ENCODE results near the gene NEU2. TPM values are rescaled to one million over a fixed set of nuclear protein-coding genes. Genes with fewer than 3 reads are reported as not detected.
"Not testable (repeated sequence)": the region's sequence is repeated elsewhere in the genome, so short reads cannot be mapped to it uniquely, and the experiment has no call there.

NEU2 gene
- total RNA-seq, 4 donors from 2014 or later = not detected

DNA sequence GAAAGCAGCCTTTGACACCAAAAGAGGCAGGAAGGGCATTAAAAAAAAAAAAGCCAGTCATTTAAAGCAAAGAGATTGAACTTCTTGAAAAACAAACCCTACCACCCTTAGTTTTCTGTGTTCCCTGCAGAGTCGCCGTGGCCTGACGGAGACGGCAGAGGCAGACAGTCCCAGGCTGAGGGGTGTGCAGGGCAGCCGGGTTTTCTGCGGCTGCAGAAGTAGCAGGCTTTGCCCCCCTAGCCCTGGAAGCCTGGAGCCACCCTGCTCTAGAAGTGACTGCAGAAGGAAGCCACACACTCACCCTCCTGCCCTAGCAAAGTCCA, 30.4 kb downstream of the NEU2 start:
- TF ChIP-seq, protein P1, sequence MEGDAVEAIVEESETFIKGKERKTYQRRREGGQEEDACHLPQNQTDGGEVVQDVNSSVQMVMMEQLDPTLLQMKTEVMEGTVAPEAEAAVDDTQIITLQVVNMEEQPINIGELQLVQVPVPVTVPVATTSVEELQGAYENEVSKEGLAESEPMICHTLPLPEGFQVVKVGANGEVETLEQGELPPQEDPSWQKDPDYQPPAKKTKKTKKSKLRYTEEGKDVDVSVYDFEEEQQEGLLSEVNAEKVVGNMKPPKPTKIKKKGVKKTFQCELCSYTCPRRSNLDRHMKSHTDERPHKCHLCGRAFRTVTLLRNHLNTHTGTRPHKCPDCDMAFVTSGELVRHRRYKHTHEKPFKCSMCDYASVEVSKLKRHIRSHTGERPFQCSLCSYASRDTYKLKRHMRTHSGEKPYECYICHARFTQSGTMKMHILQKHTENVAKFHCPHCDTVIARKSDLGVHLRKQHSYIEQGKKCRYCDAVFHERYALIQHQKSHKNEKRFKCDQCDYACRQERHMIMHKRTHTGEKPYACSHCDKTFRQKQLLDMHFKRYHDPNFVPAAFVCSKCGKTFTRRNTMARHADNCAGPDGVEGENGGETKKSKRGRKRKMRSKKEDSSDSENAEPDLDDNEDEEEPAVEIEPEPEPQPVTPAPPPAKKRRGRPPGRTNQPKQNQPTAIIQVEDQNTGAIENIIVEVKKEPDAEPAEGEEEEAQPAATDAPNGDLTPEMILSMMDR (IDR thresholded peaks at IDR 0.05) = no peak
- no peak for TF ChIP-seq POLR2A (IDR thresholded peaks at IDR 0.05; ENCODE audit: low read depth)
- no peak for TF ChIP-seq EP300 (IDR thresholded peaks at IDR 0.05)
- no peak for TF ChIP-seq POLR2AphosphoS5 (IDR thresholded peaks at IDR 0.05)
- intact Hi-C loops (cut with DNase I) = no loop called here
- no peaks in the 10 kb centered on the region for H3K27me3 ChIP-seq
- 91% methylated on average over 6 of the region's 6 CpGs for WGBS
- peak overlapping the region in 1 of 4 donors; percentile 57 for H3K4me3 ChIP-seq
- no peaks in the 10 kb centered on the region for H3K9me3 ChIP-seq
- H3K4me1 ChIP-seq = peaks cover 27 to 50% (median 41%) of the 10 kb centered on the region in 4 donors
- no peak overlapping the region for H3K27ac ChIP-seq (replicated peaks in 1 of 4)
- DNase-seq (ENCODE audit: extremely low spot score) = no peak
- H3K36me3 ChIP-seq = no peaks in the 10 kb centered on the region

- H3K36me3 ChIP-seq = no peaks in the 10 kb centered on the region
- TF ChIP-seq POLR2AphosphoS5 (IDR thresholded peaks at IDR 0.05) (peak in 1 of 2 donors; percentile 6), EP300 (IDR thresholded peaks at IDR 0.05) (no peak), POLR2A (IDR thresholded peaks at IDR 0.05; ENCODE audit: low read depth) (no peak)
- TF ChIP-seq, protein P1 (IDR thresholded peaks at IDR 0.05) = no peak
- peak overlapping the region in 1 of 4 donors; percentile 1 for H3K27ac ChIP-seq (replicated peaks in 1 of 4)
- WGBS = 72% methylated on average over 6 of the region's 13 CpGs
- DNase-seq (ENCODE audit: extremely low spot score) = no peak
- no peaks in the 10 kb centered on the region for H3K27me3 ChIP-seq
- no peaks in the 10 kb centered on the region for H3K9me3 ChIP-seq
- peaks cover 27 to 50% (median 41%) of the 10 kb centered on the region in 4 donors for H3K4me1 ChIP-seq
- intact Hi-C loops (cut with DNase I) = no loop called here
- H3K4me3 ChIP-seq = peak overlapping the region in 1 of 4 donors; percentile 57
These were observed 30.9 kb downstream of the NEU2 start for GRCh38 chr2:233063269-233063975.

DNA sequence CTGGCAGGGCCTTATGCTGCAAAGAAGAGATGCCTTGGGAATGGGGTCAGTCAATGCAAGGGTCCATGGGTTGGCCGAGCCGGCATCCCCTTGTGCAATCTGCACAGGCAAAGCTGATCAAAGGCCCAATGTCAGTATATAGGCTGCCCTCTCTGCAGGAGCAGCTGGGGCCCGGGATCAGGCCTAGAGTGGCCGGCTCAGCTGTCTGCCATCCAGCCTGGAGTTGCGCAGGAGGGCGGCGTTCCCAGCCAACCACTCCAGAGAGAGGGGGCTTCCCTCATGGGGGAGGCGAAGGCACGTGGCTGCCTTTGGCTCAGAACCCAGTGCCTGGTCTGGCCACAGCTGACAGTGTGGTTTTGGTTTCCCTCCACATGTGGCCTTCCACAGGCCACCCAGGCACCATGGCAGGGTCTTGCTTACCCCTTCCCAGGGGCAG, 31.5 kb downstream of the NEU2 start:
- H3K36me3 ChIP-seq = no peaks in the 10 kb centered on the region
- no peak for TF ChIP-seq EP300 (IDR thresholded peaks at IDR 0.05)
- TF ChIP-seq, protein P1 (IDR thresholded peaks at IDR 0.05) = no peak
- TF ChIP-seq POLR2AphosphoS5 (IDR thresholded peaks at IDR 0.05) = no peak
- TF ChIP-seq POLR2A (IDR thresholded peaks at IDR 0.05; ENCODE audit: low read depth) = no peak
- no peak overlapping the region for H3K4me3 ChIP-seq
- H3K4me1 ChIP-seq = peaks cover 26 to 50% (median 41%) of the 10 kb centered on the region in 4 donors
- peak overlapping the region in 1 of 4 donors; percentile 1 for H3K27ac ChIP-seq (replicated peaks in 1 of 4)
- no peaks in the 10 kb centered on the region for H3K27me3 ChIP-seq
- WGBS = 80% methylated on average over 2 of the region's 9 CpGs
- no peak for DNase-seq (ENCODE audit: extremely low spot score)
- intact Hi-C loops (cut with DNase I) = no loop called here
- no peaks in the 10 kb centered on the region for H3K9me3 ChIP-seq

DNA sequence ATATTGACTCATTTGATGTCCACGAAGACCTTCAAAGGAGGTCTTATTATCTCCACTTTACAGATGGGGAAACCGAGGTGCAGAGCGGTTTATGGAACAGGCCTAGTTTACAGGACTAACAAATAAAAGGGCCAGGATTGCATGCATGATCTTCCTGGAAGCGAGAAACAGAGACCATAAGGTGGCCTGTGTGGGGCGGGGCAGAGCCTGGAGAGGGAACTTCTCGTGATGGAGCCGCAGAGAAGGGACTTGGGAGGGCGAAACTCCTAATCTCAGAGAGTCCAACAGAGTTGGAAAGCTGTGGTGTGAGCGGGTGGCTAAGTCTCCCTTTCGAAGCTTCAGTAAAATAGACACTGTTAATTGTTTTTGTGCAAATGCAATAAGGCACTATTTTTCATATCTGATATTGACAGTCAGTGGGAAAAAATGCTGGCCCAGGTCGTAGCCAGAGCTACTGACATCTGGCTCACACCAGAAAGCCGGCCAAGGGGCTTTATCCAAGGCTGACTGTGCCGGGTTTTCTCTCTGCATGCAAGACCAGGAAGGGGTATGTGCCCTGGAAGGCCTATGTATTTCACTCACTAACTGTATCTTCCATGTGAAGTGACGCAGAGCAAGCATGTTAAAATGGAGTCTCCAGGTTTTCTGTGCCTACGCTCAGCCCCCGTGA, 32.2 kb downstream of the NEU2 start:
- no peak for DNase-seq (ENCODE audit: extremely low spot score)
- Histone ChIP-seq H3K36me3 (no peaks in the 10 kb centered on the region), H3K27me3 (no peaks in the 10 kb centered on the region), H3K9me3 (no peaks in the 10 kb centered on the region), H3K4me3 (no peak overlapping the region), H3K27ac (replicated peaks in 1 of 4) (no peak overlapping the region), H3K4me1 (peaks cover 19 to 43% (median 36%) of the 10 kb centered on the region in 4 donors)
- no peak for TF ChIP-seq EP300 (IDR thresholded peaks at IDR 0.05)
- no peak for TF ChIP-seq POLR2AphosphoS5 (IDR thresholded peaks at IDR 0.05)
- TF ChIP-seq, protein P1 (IDR thresholded peaks at IDR 0.05) = no peak
- no peak for TF ChIP-seq POLR2A (IDR thresholded peaks at IDR 0.05; ENCODE audit: low read depth)
- WGBS = 88% methylated on average over 15 of the region's 16 CpGs
- intact Hi-C loops (cut with DNase I) = no loop called here

DNA sequence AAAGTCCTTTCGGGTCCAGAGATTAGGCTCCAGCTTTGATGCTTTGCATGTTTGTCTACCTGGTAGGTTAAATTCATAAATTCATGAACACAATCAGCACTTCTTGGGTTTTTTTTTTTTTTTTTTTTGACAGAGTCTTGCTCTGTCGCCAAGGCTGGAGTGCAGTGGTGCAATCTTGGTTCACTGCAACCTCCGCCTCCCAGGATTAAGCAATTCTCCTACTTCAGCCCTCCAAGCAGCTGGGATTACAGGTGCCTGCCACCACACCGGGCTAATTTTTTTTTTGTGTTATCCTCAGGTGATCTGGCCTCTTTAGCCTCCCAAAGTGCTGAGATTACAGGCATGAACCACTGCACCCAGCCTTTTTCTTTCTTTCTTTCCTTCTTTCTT, 32.7 kb downstream of the NEU2 start:
- H3K9me3 ChIP-seq; H3K36me3 ChIP-seq; H3K4me3 ChIP-seq; H3K27me3 ChIP-seq; H3K27ac ChIP-seq (replicated peaks in 1 of 4); intact Hi-C loops (cut with DNase I); DNase-seq (ENCODE audit: extremely low spot score): not testable (repeated sequence)
- 84% methylated on average over 4 of the region's 4 CpGs for WGBS
- H3K4me1 ChIP-seq = peaks cover 18 to 41% (median 35%) of the 10 kb centered on the region in 4 donors
